K562 (cell line): ENCODE results near the gene HBQ1. TPM values are rescaled to one million over a fixed set of nuclear protein-coding genes. Genes with fewer than 3 reads are reported as not detected.

Experiments
- ADNP ChIP-seq: fragments of 200-800 bp; sonication (Bioruptor generic); IDR thresholded peaks from 2 replicates; pipeline ENCODE4 v1.6.1; 2016; ENCODE audit warnings: missing genetic modification characterization, missing compliant biosample characterization
- FIP1L1 ChIP-seq: fragments of 200-400 bp; formaldehyde crosslinking; IDR thresholded peaks from 2 replicates; pipeline ENCODE4 v1.6.1; 2018; ENCODE audit warnings: mild to moderate bottlenecking, low read depth, low read length; ENCODE audit not compliant: poor library complexity, severe bottlenecking
- KLF1 ChIP-seq: fragments of 450-650 bp; IDR thresholded peaks from 2 replicates; pipeline ENCODE4 v1.6.1; 2016; ENCODE audit warnings: missing genetic modification characterization, missing compliant biosample characterization
- KLF6 ChIP-seq: fragments of 250-450 bp; sonication (Bioruptor Pico); IDR thresholded peaks from 2 replicates; pipeline ENCODE4 v1.4.0; 2020; ENCODE audit warnings: mild to moderate bottlenecking, moderate library complexity, borderline replicate concordance
- MECOM ChIP-seq: fragments of 250-450 bp; sonication (Bioruptor Pico); IDR thresholded peaks from 2 replicates; pipeline ENCODE4 v1.8.0; 2022; ENCODE audit warnings: inconsistent platforms
- MIER1 ChIP-seq: fragments of 450-650 bp; IDR thresholded peaks from 2 replicates; pipeline ENCODE4 v1.6.1; 2016; ENCODE audit warnings: antibody characterized with exemption, mild to moderate bottlenecking, low read depth
- MTA3 ChIP-seq: fragments of 450-650 bp; formaldehyde crosslinking; IDR thresholded peaks from 2 replicates; pipeline ENCODE4 v1.6.1; 2017; ENCODE audit warnings: mild to moderate bottlenecking, borderline replicate concordance
- NRF1 ChIP-seq, 2 experiments: fragments of 450-650 bp; IDR thresholded peaks in 1 of 2; conservative IDR thresholded peaks in 1 of 2; 2 replicates each; pipeline ENCODE4 v1.6.1; 2014; ENCODE audit warnings: mild to moderate bottlenecking in 2 of 2
- RAD21 ChIP-seq, 2 experiments: fragments of 250-450 bp in 1 of 2; fragments of 450-650 bp in 1 of 2; sonication (Bioruptor Pico) in 1 of 2; formaldehyde crosslinking in 1 of 2; IDR thresholded peaks in 1 of 2; conservative IDR thresholded peaks in 1 of 2; 2 replicates each; pipeline versions ENCODE4 v1.4.0 to v1.8.0; 2020 to 2022; ENCODE audit warnings: mild to moderate bottlenecking in 2 of 2, moderate library complexity in 1 of 2
- SIN3A ChIP-seq, 2 experiments: fragments of 150-350 bp in 1 of 2; IDR thresholded peaks; 2 replicates each; pipeline ENCODE4 v1.6.1; 2011 to 2016; ENCODE audit warnings: borderline replicate concordance in 2 of 2, low read depth in 2 of 2, low read length in 2 of 2, mild to moderate bottlenecking in 2 of 2, moderate library complexity in 2 of 2; ENCODE audit not compliant: control insufficient read depth in 1 of 2
- SOX6 ChIP-seq: fragments of 450-650 bp; IDR thresholded peaks from 2 replicates; pipeline ENCODE4 v1.6.1; 2014; ENCODE audit warnings: mild to moderate bottlenecking
- TAF1 ChIP-seq: IDR thresholded peaks from 2 replicates; pipeline ENCODE4 v1.6.1; 2011; ENCODE audit warnings: mild to moderate bottlenecking, low read length, moderate library complexity; ENCODE audit not compliant: insufficient read depth, control insufficient read depth, severe bottlenecking; ENCODE audit errors: extremely low read depth
- TCF3 ChIP-seq: sonication (generic); formaldehyde crosslinking; IDR thresholded peaks from 2 replicates; pipeline ENCODE4 v1.4.0; 2020; ENCODE audit warnings: mild to moderate bottlenecking, missing genetic modification reagents
- ZBTB1 ChIP-seq: sonication (generic); formaldehyde crosslinking; IDR thresholded peaks from 2 replicates; pipeline ENCODE4 v1.8.1; 2023; ENCODE audit warnings: missing genetic modification reagents, low read depth, mild to moderate bottlenecking, borderline replicate concordance
- polyA plus RNA-seq, 8 experiments: library from polyadenylated mRNA; depleted of rRNA in 4 of 8; stranded (reverse) in 5 of 8; unstranded in 3 of 8; fragments of >200 nt; fragmentation: Nextera tagmentation in 2 of 8; fragmentation: Illumina TruSeq in 1 of 8; extraction: Ambion mirVana in 2 of 8; extraction: Trizol in 1 of 8; gene quantifications; 2 replicates each; pipeline versions ENCODE4 v1.2.1 to v1.2.3, GENCODE V29; 2011 to 2014; ENCODE audit warnings: inconsistent platforms in 1 of 8, missing spikeins in 1 of 8
- total RNA-seq, 7 experiments: library from RNA; depleted of rRNA in 6 of 7; stranded (reverse); fragments of >200 nt in 6 of 7; fragmentation: Illumina TruSeq in 2 of 7; extraction: Trizol in 2 of 7; gene quantifications; 2 replicates each; pipeline versions ENCODE4 v1.2.1 to v1.2.3, GENCODE V29; 2011 to 2021; ENCODE audit warnings: low replicate concordance in 1 of 7
- TF ChIP-seq, protein P1 (sequence below), 2 experiments: IDR thresholded peaks; 2 replicates each; pipeline ENCODE4 v1.6.1; 2011; ENCODE audit warnings: borderline replicate concordance in 1 of 2, control low read depth in 1 of 2, low read depth in 1 of 2, low read length in 1 of 2, mild to moderate bottlenecking in 1 of 2, mixed read lengths in 1 of 2, moderate library complexity in 1 of 2; ENCODE audit not compliant: insufficient read depth in 1 of 2, insufficient read length in 1 of 2, poor library complexity in 1 of 2, severe bottlenecking in 1 of 2; ENCODE audit errors: extremely low read depth in 1 of 2
- TF ChIP-seq, protein P2 (sequence below): fragments of 150-350 bp; IDR thresholded peaks from 2 replicates; pipeline ENCODE4 v1.6.1; 2014; ENCODE audit warnings: low read depth, mild to moderate bottlenecking, low read length, borderline replicate concordance
- TF ChIP-seq, protein P3 (sequence below): IDR thresholded peaks from 2 replicates; pipeline ENCODE4 v1.6.1; 2011; ENCODE audit warnings: borderline replicate concordance, low read depth, mild to moderate bottlenecking, moderate library complexity, low read length; ENCODE audit not compliant: insufficient read depth, poor library complexity, severe bottlenecking

The HBQ1 gene
- total and polyA plus RNA-seq, 9 of the 15 experiments (the other 6 are each of a cell fraction or from before 2014, with no cell fraction given): 2.3 to 190 (median 19.8) TPM

DNA sequence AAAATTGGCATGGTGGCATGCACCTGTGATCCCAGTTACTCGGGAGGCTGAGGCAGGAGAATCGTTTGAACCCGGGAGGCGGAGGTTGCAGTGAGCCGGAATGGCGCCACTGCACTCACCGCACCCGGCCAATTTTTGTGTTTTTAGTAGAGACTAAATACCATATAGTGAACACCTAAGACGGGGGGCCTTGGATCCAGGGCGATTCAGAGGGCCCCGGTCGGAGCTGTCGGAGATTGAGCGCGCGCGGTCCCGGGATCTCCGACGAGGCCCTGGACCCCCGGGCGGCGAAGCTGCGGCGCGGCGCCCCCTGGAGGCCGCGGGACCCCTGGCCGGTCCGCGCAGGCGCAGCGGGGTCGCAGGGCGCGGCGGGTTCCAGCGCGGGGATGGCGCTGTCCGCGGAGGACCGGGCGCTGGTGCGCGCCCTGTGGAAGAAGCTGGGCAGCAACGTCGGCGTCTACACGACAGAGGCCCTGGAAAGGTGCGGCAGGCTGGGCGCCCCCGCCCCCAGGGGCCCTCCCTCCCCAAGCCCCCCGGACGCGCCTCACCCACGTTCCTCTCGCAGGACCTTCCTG lies at the start of gene HBQ1 (continued):
- TF ChIP-seq SIN3A (IDR thresholded peaks at IDR 0.05; ENCODE audit: borderline replicate concordance in 2 of 2, control insufficient read depth in 1 of 2, low read depth in 2 of 2, low read length in 2 of 2): peak in 1 of 2 experiments; percentile 62; a peak in 1 of 4 replicates
- no peak for TF ChIP-seq KLF6 (CRISPR knock-in tag)
- no peak for TF ChIP-seq MIER1
- TF ChIP-seq TCF3 (CRISPR knock-in tag): 0 out of 2 replicates have a peak, but pooled peaks have one; percentile 12
- TF ChIP-seq SOX6: no peak
- TF ChIP-seq ZBTB1 (CRISPR knock-in tag): no peak
- TF ChIP-seq, protein P1, sequence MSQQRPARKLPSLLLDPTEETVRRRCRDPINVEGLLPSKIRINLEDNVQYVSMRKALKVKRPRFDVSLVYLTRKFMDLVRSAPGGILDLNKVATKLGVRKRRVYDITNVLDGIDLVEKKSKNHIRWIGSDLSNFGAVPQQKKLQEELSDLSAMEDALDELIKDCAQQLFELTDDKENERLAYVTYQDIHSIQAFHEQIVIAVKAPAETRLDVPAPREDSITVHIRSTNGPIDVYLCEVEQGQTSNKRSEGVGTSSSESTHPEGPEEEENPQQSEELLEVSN (IDR thresholded peaks at IDR 0.05; ENCODE audit: borderline replicate concordance in 1 of 2, extremely low read depth in 1 of 2, insufficient read depth in 1 of 2, insufficient read length in 1 of 2, low read depth in 1 of 2, low read length in 1 of 2, poor library complexity in 1 of 2, severe bottlenecking in 1 of 2): peak; percentile 7 to 77
- TF ChIP-seq, protein P2, sequence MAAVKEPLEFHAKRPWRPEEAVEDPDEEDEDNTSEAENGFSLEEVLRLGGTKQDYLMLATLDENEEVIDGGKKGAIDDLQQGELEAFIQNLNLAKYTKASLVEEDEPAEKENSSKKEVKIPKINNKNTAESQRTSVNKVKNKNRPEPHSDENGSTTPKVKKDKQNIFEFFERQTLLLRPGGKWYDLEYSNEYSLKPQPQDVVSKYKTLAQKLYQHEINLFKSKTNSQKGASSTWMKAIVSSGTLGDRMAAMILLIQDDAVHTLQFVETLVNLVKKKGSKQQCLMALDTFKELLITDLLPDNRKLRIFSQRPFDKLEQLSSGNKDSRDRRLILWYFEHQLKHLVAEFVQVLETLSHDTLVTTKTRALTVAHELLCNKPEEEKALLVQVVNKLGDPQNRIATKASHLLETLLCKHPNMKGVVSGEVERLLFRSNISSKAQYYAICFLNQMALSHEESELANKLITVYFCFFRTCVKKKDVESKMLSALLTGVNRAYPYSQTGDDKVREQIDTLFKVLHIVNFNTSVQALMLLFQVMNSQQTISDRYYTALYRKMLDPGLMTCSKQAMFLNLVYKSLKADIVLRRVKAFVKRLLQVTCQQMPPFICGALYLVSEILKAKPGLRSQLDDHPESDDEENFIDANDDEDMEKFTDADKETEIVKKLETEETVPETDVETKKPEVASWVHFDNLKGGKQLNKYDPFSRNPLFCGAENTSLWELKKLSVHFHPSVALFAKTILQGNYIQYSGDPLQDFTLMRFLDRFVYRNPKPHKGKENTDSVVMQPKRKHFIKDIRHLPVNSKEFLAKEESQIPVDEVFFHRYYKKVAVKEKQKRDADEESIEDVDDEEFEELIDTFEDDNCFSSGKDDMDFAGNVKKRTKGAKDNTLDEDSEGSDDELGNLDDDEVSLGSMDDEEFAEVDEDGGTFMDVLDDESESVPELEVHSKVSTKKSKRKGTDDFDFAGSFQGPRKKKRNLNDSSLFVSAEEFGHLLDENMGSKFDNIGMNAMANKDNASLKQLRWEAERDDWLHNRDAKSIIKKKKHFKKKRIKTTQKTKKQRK: no peak
- TF ChIP-seq, protein P3, sequence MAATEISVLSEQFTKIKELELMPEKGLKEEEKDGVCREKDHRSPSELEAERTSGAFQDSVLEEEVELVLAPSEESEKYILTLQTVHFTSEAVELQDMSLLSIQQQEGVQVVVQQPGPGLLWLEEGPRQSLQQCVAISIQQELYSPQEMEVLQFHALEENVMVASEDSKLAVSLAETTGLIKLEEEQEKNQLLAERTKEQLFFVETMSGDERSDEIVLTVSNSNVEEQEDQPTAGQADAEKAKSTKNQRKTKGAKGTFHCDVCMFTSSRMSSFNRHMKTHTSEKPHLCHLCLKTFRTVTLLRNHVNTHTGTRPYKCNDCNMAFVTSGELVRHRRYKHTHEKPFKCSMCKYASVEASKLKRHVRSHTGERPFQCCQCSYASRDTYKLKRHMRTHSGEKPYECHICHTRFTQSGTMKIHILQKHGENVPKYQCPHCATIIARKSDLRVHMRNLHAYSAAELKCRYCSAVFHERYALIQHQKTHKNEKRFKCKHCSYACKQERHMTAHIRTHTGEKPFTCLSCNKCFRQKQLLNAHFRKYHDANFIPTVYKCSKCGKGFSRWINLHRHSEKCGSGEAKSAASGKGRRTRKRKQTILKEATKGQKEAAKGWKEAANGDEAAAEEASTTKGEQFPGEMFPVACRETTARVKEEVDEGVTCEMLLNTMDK: peak; percentile 94
- TF ChIP-seq RAD21 (CRISPR knock-in tag; conservative IDR thresholded peaks at IDR 0.05 in 1 of 2, IDR thresholded peaks at IDR 0.05 in 1 of 2): peak; percentile 62 to 84
- peak; percentile 37 for TF ChIP-seq TAF1
- TF ChIP-seq MECOM (CRISPR knock-in tag): 0 out of 2 replicates have a peak, but pooled peaks have one; percentile 4
- peak; percentile 77 for TF ChIP-seq ADNP (tag)
- peak; percentile 87 to 90 for TF ChIP-seq NRF1 (conservative IDR thresholded peaks at IDR 0.05 in 1 of 2, IDR thresholded peaks at IDR 0.05 in 1 of 2)
- peak; percentile 8 for TF ChIP-seq FIP1L1
- TF ChIP-seq KLF1 (tag): 0 out of 2 replicates have a peak, but pooled peaks have one; percentile 29
- no peak for TF ChIP-seq MTA3
